Erythroblast (primary cell): ENCODE results near the gene TUBAL3.

Experiments
- GATA1 ChIP-seq: IDR thresholded peaks from 2 replicates; pipeline ENCODE4 v1.6.1; 2011; ENCODE audit warnings: low read depth, mild to moderate bottlenecking, control low read depth, low read length, moderate library complexity
- POLR2A ChIP-seq: IDR thresholded peaks from 2 replicates; pipeline ENCODE4 v1.6.1; 2011; ENCODE audit warnings: mild to moderate bottlenecking, low read length

DNA sequence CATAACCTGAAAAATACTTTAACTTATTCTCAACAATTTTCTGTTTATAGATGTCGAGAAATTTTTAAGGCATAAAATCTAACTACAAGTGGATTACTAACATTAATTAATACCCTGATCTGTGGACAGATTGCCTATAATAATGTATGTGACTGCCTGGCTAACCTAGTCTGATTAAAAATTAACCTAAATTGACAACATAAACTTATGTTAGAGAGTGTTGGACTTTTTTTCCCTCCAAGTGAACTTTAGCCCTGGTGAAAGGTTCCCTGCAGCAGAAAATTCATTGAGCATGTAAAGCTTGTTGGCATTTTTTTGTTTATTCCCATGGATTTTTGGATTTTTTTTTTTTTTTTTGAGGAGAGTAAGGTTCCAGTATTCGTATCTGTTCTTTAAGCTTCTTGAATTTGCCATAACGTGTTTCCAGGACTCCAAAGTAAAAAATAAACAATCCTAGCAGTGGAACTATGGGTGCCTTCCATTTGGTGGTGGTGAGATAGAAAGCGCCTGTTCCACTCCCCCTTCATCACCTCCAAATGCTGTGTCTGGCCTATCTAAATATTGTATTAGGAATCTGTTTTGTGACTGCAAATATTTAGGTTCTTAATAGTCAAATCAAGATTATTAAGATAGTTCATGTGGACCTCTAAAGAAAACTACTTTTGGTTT is 43.8 kb upstream of the TUBAL3 start:
- TF ChIP-seq GATA1 (no peak), POLR2A (no peak)
